GM12864 (cell line): ENCODE results near the gene CAMSAP2.
A peak's percentile ranks its signal among the peaks of the same experiment; 100 is the strongest.

ENCODE experiments used
- DNase-seq: peaks from one replicate; pipeline ENCODE4 v3.0.0-alpha.2; 2011; ENCODE audit warnings: low read depth
- H3K4me3 ChIP-seq: 2 replicates; pipeline ENCODE4 v1.5.1; 2011; ENCODE audit warnings: mild to moderate bottlenecking, low read depth, low read length, control low read depth
- TF ChIP-seq, protein P1 (sequence below): IDR thresholded peaks from 2 replicates; pipeline ENCODE4 v1.5.1; 2011; ENCODE audit warnings: low read depth, mild to moderate bottlenecking, moderate library complexity, low read length, control low read depth, inconsistent platforms; ENCODE audit errors: missing control alignments

The CAMSAP2 gene

DNA sequence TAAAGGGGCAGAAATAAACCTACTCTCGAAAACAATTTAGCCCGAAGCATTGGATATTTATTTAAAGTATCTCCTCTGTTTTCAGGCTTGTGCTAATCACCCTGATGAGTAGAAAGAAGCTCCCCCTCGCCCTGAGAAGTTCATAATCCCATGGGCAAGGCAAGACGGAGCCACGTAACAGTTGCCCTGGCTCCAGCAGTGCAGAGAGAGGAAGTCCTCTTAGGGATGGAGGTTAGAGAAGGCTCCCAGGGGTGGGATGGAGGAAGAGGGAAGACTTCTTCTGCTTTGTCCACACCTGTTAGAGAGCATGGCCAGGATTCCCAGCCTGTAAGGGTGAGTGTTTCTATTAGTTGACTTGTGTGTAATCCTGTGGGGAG lies 130.7 kb downstream of the CAMSAP2 start:
- H3K4me3 ChIP-seq, result peak overlapping the region; percentile 46
- DNase-seq, result no peak

DNA sequence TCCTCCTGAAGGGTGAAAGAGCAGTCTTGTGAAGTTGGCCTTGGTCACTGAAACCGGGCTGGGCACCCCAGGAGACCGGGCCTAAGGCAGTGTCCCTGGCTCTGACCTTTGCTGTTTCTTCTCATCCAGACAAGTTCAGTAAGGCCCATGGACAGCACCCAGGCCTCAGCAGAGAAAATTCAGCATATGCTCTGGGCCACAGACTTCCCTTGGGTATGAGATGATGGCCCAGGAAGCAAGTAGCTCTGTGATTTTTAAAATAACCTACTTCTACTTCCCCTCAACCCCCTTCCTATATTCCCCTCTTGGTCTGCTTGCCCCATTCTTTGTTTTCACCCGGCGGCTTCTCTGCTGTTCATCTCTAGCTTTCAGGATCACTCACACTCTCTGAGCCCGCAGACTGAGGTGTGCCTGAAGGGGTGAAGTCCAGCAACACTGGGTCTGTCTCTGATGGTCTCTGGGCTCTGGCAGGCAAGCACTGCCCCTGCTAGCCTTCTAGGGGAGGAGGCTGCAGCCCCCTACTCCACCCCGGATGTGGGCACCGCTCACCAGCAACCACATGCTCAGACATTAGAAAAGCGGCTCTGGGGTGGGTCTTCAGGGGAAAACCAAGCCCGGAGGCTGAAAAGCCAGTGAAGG lies 131.2 kb downstream of the CAMSAP2 start:
- DNase-seq, result peak; percentile 68
- H3K4me3 ChIP-seq, result peak overlapping the region; percentile 46
- TF ChIP-seq, protein P1, sequence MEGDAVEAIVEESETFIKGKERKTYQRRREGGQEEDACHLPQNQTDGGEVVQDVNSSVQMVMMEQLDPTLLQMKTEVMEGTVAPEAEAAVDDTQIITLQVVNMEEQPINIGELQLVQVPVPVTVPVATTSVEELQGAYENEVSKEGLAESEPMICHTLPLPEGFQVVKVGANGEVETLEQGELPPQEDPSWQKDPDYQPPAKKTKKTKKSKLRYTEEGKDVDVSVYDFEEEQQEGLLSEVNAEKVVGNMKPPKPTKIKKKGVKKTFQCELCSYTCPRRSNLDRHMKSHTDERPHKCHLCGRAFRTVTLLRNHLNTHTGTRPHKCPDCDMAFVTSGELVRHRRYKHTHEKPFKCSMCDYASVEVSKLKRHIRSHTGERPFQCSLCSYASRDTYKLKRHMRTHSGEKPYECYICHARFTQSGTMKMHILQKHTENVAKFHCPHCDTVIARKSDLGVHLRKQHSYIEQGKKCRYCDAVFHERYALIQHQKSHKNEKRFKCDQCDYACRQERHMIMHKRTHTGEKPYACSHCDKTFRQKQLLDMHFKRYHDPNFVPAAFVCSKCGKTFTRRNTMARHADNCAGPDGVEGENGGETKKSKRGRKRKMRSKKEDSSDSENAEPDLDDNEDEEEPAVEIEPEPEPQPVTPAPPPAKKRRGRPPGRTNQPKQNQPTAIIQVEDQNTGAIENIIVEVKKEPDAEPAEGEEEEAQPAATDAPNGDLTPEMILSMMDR, result no peak

More for the DNA sequence above, 130.7 kb downstream of the CAMSAP2 start:
- TF ChIP-seq, protein P1, result no peak

DNA sequence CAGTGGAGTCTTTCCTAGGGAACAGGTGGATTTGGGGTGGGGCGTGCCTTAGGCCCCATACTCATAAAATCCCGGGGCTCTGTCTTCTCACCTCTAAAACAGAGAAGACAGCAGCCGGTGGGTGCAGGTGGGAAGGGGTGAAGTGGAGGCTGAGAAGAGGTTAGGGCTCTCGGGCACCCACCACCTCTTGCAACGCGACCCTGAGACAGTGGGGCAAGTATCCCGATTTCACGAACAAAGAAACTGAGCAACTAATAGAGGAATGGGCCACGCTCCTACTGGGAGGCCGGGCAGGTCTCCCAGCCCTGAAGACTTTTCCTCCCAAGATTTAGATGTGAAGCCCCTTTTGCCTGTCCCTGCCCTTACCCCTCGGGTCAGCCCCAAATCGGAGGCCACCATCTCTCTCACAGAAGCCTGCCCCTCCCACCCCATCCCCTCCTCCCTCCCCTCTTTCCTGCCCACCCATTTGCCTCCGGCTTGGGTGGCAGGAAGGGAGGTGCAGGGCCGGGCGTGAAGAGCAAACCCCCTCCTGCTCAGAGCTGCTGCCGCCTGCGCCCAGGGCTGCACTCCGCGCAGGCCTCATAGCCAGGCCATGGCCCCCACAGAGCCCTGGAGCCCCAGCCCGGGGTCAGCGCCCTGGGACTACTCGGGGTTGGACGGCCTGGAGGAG lies 133.9 kb downstream of the CAMSAP2 start, which contains the start of gene GPR25:
TSS of gene GPR25 (plus strand) at position 536 of the 670 bp plus-strand sequence. CDS start at position 593, 57 bp downstream.
- no peak within 1 kb of the TSS; the same call in 1 of the 2 replicates for H3K4me3 ChIP-seq
- DNase-seq, result no peak
- TF ChIP-seq, protein P1, result no peak

GRCh38 chr1:200873116-200873670 lies 134.5 kb downstream of the CAMSAP2 start:
- no peak overlapping the region for H3K4me3 ChIP-seq
- TF ChIP-seq, protein P1, result no peak
- DNase-seq, result no peak

DNA sequence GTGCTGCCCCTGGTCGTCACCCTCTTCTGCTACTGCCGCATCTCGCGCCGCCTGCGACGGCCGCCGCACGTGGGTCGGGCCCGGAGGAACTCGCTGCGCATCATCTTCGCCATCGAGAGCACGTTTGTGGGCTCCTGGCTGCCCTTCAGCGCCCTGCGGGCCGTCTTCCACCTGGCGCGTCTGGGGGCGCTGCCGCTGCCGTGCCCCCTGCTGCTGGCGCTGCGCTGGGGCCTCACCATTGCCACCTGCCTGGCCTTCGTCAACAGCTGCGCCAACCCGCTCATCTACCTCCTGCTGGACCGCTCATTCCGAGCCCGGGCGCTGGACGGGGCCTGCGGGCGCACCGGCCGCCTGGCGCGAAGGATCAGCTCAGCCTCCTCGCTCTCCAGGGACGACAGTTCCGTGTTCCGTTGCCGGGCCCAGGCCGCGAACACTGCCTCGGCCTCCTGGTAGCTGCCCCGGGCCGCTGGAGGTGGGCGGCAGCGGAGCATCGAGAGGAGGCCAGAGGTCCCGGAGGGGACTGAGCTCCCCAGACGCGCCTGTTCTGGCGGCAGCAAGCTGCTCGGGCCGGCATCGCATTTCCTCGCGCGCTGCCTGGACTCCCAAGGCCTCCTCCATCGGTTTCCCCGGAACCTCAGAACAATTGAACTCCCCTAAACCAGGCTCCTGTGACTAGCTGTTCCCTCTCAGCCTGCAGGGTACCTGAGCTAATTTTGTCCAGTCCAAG lies 135.1 kb downstream of the CAMSAP2 start:
- TF ChIP-seq, protein P1, result no peak
- DNase-seq, result no peak
- H3K4me3 ChIP-seq, result no peak overlapping the region; the same call in 1 of the 2 replicates

GRCh38 chr1:200874694-200875093 lies 136.0 kb downstream of the CAMSAP2 start:
- TF ChIP-seq, protein P1, result no peak
- no peak for DNase-seq
- H3K4me3 ChIP-seq, result no peak overlapping the region
